ENCODE measurements around the gene TNK1.
"Not testable (repeated sequence)": the region's sequence is repeated elsewhere in the genome, so short reads cannot be mapped to it uniquely, and the experiment has no call there.

The TNK1 gene

GRCh38 chr17:7380855-7381683, at the start of gene TNK1:
TNK1 (plus strand) TSS chr17:7381089; CDS start chr17:7382927, 1,838 bp downstream.
- no peak for DNase-seq

GRCh38 chr17:7332111-7332510, 48.8 kb upstream of the TNK1 start:
- DNase-seq: no peak

GRCh38 chr17:7332600-7333069, 48.3 kb upstream of the TNK1 start:
- DNase-seq: not testable (repeated sequence)

- DNase-seq: no peak
Measured at GRCh38 chr17:7334938-7335538, 45.9 kb upstream of the TNK1 start.

GRCh38 chr17:7335765-7336164, 45.1 kb upstream of the TNK1 start:
- not testable (repeated sequence) for DNase-seq

GRCh38 chr17:7336240-7337175, 44.4 kb upstream of the TNK1 start, which contains the start of gene ACAP1:
ACAP1 (plus strand) TSS chr17:7336529; CDS start chr17:7336735, 206 bp downstream.
- peak in 1 of 2 donors; percentile 16 for DNase-seq

GRCh38 chr17:7337600-7337999, 43.3 kb upstream of the TNK1 start:
- not testable (repeated sequence) for DNase-seq

GRCh38 chr17:7340179-7340578, 40.7 kb upstream of the TNK1 start:
- peak; percentile 42 to 48 for DNase-seq

- DNase-seq: no peak
Measured at GRCh38 chr17:7341842-7342241, 39.0 kb upstream of the TNK1 start.

- DNase-seq: no peak
Measured at GRCh38 chr17:7343250-7343649, 37.6 kb upstream of the TNK1 start.

GRCh38 chr17:7346761-7347614, 33.9 kb upstream of the TNK1 start:
- no peak for DNase-seq

GRCh38 chr17:7347630-7348477, 33.0 kb upstream of the TNK1 start:
- DNase-seq: no peak

- no peak for DNase-seq
Measured at GRCh38 chr17:7348478-7349242, 32.2 kb upstream of the TNK1 start.

GRCh38 chr17:7351665-7352502, 29.0 kb upstream of the TNK1 start, which contains the start of gene KCTD11:
KCTD11 (plus strand) TSS chr17:7352162.
- DNase-seq: peak; percentile 82 to 89

GRCh38 chr17:7352503-7352889, 28.4 kb upstream of the TNK1 start:
- peak in 1 of 2 donors; percentile 8 for DNase-seq

GRCh38 chr17:7352910-7353635, 27.8 kb upstream of the TNK1 start:
- no peak for DNase-seq

- no peak for DNase-seq
Measured at GRCh38 chr17:7354262-7354843, 26.5 kb upstream of the TNK1 start.

GRCh38 chr17:7355053-7355452, 25.8 kb upstream of the TNK1 start, which contains the start of gene TMEM95:
TMEM95 (plus strand) TSS chr17:7355156; CDS start chr17:7355205, 49 bp downstream.
- no peak for DNase-seq

Data from inflammatory macrophage treated with lipopolysaccharide for 1 hour (primary cell).